K562 (cell line): ENCODE data around the gene MRPS10. TPM values are rescaled to one million over a fixed set of nuclear protein-coding genes. Genes with fewer than 3 reads are reported as not detected.

ENCODE experiments used
- BCOR ChIP-seq: fragments of 450-650 bp; IDR thresholded peaks from 2 replicates; pipeline ENCODE4 v1.6.1; 2016
- BRD9 ChIP-seq: fragments of 450-650 bp; IDR thresholded peaks from 2 replicates; pipeline ENCODE4 v1.6.1; 2018; ENCODE audit warnings: low read depth; ENCODE audit not compliant: partially characterized antibody
- EGR1 ChIP-seq: fragments of 450-650 bp; conservative IDR thresholded peaks from 2 replicates; pipeline ENCODE4 v1.6.1; 2017; ENCODE audit warnings: mild to moderate bottlenecking
- ELK1 ChIP-seq: sonication (generic); formaldehyde crosslinking; IDR thresholded peaks from 2 replicates; pipeline ENCODE4 v1.8.1; 2022; ENCODE audit warnings: missing genetic modification reagents
- GABPB2 ChIP-seq: fragments of 250-450 bp; sonication (Bioruptor Pico); conservative IDR thresholded peaks from 2 replicates; pipeline ENCODE4 v1.5.1; 2021; ENCODE audit warnings: mild to moderate bottlenecking
- ILF3 ChIP-seq: fragments of 450-650 bp; IDR thresholded peaks from 2 replicates; pipeline ENCODE4 v1.6.1; 2018; ENCODE audit warnings: antibody characterized with exemption, mild to moderate bottlenecking, moderate library complexity, borderline replicate concordance
- MCM2 ChIP-seq: fragments of 450-650 bp; IDR thresholded peaks from 2 replicates; pipeline ENCODE4 v1.6.1; 2017; ENCODE audit warnings: low read depth, mild to moderate bottlenecking
- MCM3 ChIP-seq: fragments of 450-650 bp; IDR thresholded peaks from 2 replicates; pipeline ENCODE4 v1.6.1; 2016
- NR0B1 ChIP-seq: fragments of 450-650 bp; IDR thresholded peaks from one replicate; pipeline ENCODE4 v1.6.1; 2018; ENCODE audit warnings: mild to moderate bottlenecking, moderate library complexity; ENCODE audit not compliant: partially characterized antibody
- SMAD4 ChIP-seq: fragments of 250-450 bp; sonication (Bioruptor Pico); conservative IDR thresholded peaks from 2 replicates; pipeline ENCODE4 v1.8.0; 2021; ENCODE audit warnings: inconsistent platforms, mild to moderate bottlenecking, moderate library complexity
- SMARCE1 ChIP-seq: fragments of 450-650 bp; IDR thresholded peaks from 2 replicates; pipeline ENCODE4 v1.7.1; 2016; ENCODE audit warnings: mild to moderate bottlenecking
- SNAPC5 ChIP-seq: fragments of 250-450 bp; sonication (Bioruptor Pico); IDR thresholded peaks from 2 replicates; pipeline ENCODE4 v1.8.0; 2021; ENCODE audit warnings: moderate library complexity, mild to moderate bottlenecking, inconsistent platforms
- THAP12 ChIP-seq: fragments of 250-450 bp; sonication (Bioruptor Pico); IDR thresholded peaks from 2 replicates; pipeline ENCODE4 v1.9.0; 2021; ENCODE audit warnings: mild to moderate bottlenecking, inconsistent platforms
- ZNF76 ChIP-seq: fragments of 250-450 bp; sonication (Bioruptor Pico); IDR thresholded peaks from 2 replicates; pipeline ENCODE4 v1.4.0; 2020; ENCODE audit warnings: mild to moderate bottlenecking, moderate library complexity, borderline replicate concordance
- ZZZ3 ChIP-seq: fragments of 450-650 bp; IDR thresholded peaks from 2 replicates; pipeline ENCODE4 v1.6.1; 2016; ENCODE audit warnings: antibody characterized with exemption, mild to moderate bottlenecking, moderate library complexity
- polyA plus RNA-seq, 8 experiments: library from polyadenylated mRNA; depleted of rRNA in 4 of 8; stranded (reverse) in 5 of 8; unstranded in 3 of 8; fragments of >200 nt; fragmentation: Nextera tagmentation in 2 of 8; fragmentation: Illumina TruSeq in 1 of 8; extraction: Ambion mirVana in 2 of 8; extraction: Trizol in 1 of 8; gene quantifications; 2 replicates each; pipeline versions ENCODE4 v1.2.1 to v1.2.3, GENCODE V29; 2011 to 2014; ENCODE audit warnings: inconsistent platforms in 1 of 8, missing spikeins in 1 of 8
- total RNA-seq, 7 experiments: library from RNA; depleted of rRNA in 6 of 7; stranded (reverse); fragments of >200 nt in 6 of 7; fragmentation: Illumina TruSeq in 2 of 7; extraction: Trizol in 2 of 7; gene quantifications; 2 replicates each; pipeline versions ENCODE4 v1.2.1 to v1.2.3, GENCODE V29; 2011 to 2021; ENCODE audit warnings: low replicate concordance in 1 of 7
- TF ChIP-seq, protein P1 (sequence below): fragments of 450-650 bp; IDR thresholded peaks from 2 replicates; pipeline ENCODE4 v1.7.1; 2018; ENCODE audit warnings: mild to moderate bottlenecking, low read depth; ENCODE audit not compliant: partially characterized antibody

The MRPS10 gene
- total and polyA plus RNA-seq, 9 of the 15 experiments (the other 6 are each of a cell fraction or from before 2014, with no cell fraction given), result 48.6 to 166 (median 93.7) TPM

- TF ChIP-seq ZNF76 (no peak), SMARCE1 (peak; percentile 33; the same call in 1 of the 2 replicates), EGR1 (no peak), MCM3 (no peak), ZZZ3 (no peak), BRD9 (peak; percentile 30), MCM2 (peak; percentile 52; the same call in 1 of the 2 replicates), GABPB2 (no peak), ELK1 (CRISPR knock-in tag) (no peak), THAP12 (peak; percentile 98), ILF3 (no peak), NR0B1 (no peak), SMAD4 (peak; percentile 55), BCOR (peak; percentile 96), SNAPC5 (no peak)
- TF ChIP-seq, protein P1, sequence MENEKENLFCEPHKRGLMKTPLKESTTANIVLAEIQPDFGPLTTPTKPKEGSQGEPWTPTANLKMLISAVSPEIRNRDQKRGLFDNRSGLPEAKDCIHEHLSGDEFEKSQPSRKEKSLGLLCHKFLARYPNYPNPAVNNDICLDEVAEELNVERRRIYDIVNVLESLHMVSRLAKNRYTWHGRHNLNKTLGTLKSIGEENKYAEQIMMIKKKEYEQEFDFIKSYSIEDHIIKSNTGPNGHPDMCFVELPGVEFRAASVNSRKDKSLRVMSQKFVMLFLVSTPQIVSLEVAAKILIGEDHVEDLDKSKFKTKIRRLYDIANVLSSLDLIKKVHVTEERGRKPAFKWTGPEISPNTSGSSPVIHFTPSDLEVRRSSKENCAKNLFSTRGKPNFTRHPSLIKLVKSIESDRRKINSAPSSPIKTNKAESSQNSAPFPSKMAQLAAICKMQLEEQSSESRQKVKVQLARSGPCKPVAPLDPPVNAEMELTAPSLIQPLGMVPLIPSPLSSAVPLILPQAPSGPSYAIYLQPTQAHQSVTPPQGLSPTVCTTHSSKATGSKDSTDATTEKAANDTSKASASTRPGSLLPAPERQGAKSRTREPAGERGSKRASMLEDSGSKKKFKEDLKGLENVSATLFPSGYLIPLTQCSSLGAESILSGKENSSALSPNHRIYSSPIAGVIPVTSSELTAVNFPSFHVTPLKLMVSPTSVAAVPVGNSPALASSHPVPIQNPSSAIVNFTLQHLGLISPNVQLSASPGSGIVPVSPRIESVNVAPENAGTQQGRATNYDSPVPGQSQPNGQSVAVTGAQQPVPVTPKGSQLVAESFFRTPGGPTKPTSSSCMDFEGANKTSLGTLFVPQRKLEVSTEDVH, result peak; percentile 83
Observed at GRCh38 chr6:42217519-42218367, at the start of gene MRPS10 (continued).
